Trophoblast cell (in vitro differentiated cells and primary cell): ENCODE measurements around the gene OR4E1.
A peak's percentile ranks its signal among the peaks of the same experiment; 100 is the strongest.

Experiments
- DNase-seq, 2 donors: peaks; one replicate each; pipeline ENCODE4 v3.0.0-alpha.2; 2016
- H2AFZ ChIP-seq: 2 replicates; pipeline ENCODE4 v1.6.1; 2013; ENCODE audit warnings: low read length, moderate library complexity, mild to moderate bottlenecking; ENCODE audit not compliant: insufficient read depth, poor library complexity
- H2AK5ac ChIP-seq: 2 replicates; pipeline ENCODE4 v1.6.1; 2013; ENCODE audit warnings: mild to moderate bottlenecking, low read length
- H2BK120ac ChIP-seq: 2 replicates; pipeline ENCODE4 v1.6.1; 2013; ENCODE audit warnings: low read length, mild to moderate bottlenecking, moderate library complexity; ENCODE audit not compliant: insufficient read depth, poor library complexity
- H2BK12ac ChIP-seq: 2 replicates; pipeline ENCODE4 v1.6.1; 2013; ENCODE audit warnings: mild to moderate bottlenecking, low read length, moderate library complexity
- H2BK5ac ChIP-seq: 2 replicates; pipeline ENCODE4 v1.6.1; 2013; ENCODE audit warnings: low read length, low read depth, moderate library complexity, mild to moderate bottlenecking; ENCODE audit not compliant: poor library complexity
- H3K14ac ChIP-seq: 2 replicates; pipeline ENCODE4 v1.6.1; 2013; ENCODE audit warnings: mild to moderate bottlenecking, low read length
- H3K18ac ChIP-seq: 2 replicates; pipeline ENCODE4 v1.6.1; 2013; ENCODE audit warnings: mild to moderate bottlenecking, low read length
- H3K23ac ChIP-seq: 2 replicates; pipeline ENCODE4 v1.6.1; 2013; ENCODE audit warnings: low read length
- H3K27ac ChIP-seq: 2 replicates; pipeline ENCODE4 v1.5.1; 2013; ENCODE audit warnings: low read depth, mild to moderate bottlenecking, inconsistent platforms, low read length, moderate library complexity
- H3K27me3 ChIP-seq: 2 replicates; pipeline ENCODE4 v1.6.1; 2013; ENCODE audit warnings: inconsistent platforms, mild to moderate bottlenecking, low read length, moderate library complexity; ENCODE audit not compliant: insufficient read depth
- H3K36me3 ChIP-seq, 2 experiments: 1 replicate in 1 of 2; 2 replicates in 1 of 2; pipeline ENCODE4 v1.6.1; 2013; ENCODE audit warnings: low read length in 2 of 2, mild to moderate bottlenecking in 2 of 2, moderate library complexity in 1 of 2; ENCODE audit not compliant: insufficient read depth in 2 of 2, control insufficient read depth in 1 of 2
- H3K4ac ChIP-seq: 2 replicates; pipeline ENCODE4 v1.6.1; 2013; ENCODE audit warnings: low read depth, mild to moderate bottlenecking, low read length, moderate library complexity
- H3K4me1 ChIP-seq, 2 experiments: 1 replicate in 1 of 2; 2 replicates in 1 of 2; pipeline ENCODE4 v1.6.1; 2013; ENCODE audit warnings: low read length in 2 of 2, mild to moderate bottlenecking in 2 of 2, moderate library complexity in 1 of 2; ENCODE audit not compliant: insufficient read depth in 2 of 2, control insufficient read depth in 1 of 2
- H3K4me2 ChIP-seq: 2 replicates; pipeline ENCODE4 v1.6.1; 2013; ENCODE audit warnings: inconsistent platforms, mild to moderate bottlenecking, low read length, moderate library complexity
- H3K4me3 ChIP-seq: 2 replicates; pipeline ENCODE4 v1.5.1; 2013; ENCODE audit warnings: mild to moderate bottlenecking, low read depth, low read length, inconsistent platforms
- H3K79me1 ChIP-seq: one replicate; pipeline ENCODE4 v1.6.1; 2013; ENCODE audit warnings: low read length
- H3K79me2 ChIP-seq: 2 replicates; pipeline ENCODE4 v1.6.1; 2013; ENCODE audit warnings: low read length, mild to moderate bottlenecking; ENCODE audit not compliant: control insufficient read depth, insufficient read depth, poor library complexity
- H3K9ac ChIP-seq: 2 replicates; pipeline ENCODE4 v1.6.1; 2013; ENCODE audit warnings: mild to moderate bottlenecking, low read length
- H3K9me3 ChIP-seq: 2 replicates; pipeline ENCODE4 v1.6.1; 2013; ENCODE audit warnings: low read depth, mild to moderate bottlenecking, control low read depth, inconsistent platforms, low read length; ENCODE audit not compliant: insufficient read depth
- H4K12ac ChIP-seq: 2 replicates; pipeline ENCODE4 v1.6.1; 2013; ENCODE audit warnings: low read depth, mild to moderate bottlenecking, low read length, moderate library complexity
- H4K8ac ChIP-seq: 2 replicates; pipeline ENCODE4 v1.6.1; 2013; ENCODE audit warnings: low read depth, mild to moderate bottlenecking, low read length, moderate library complexity
- H4K91ac ChIP-seq: one replicate; pipeline ENCODE4 v1.6.1; 2013; ENCODE audit warnings: low read depth, mild to moderate bottlenecking, low read length, moderate library complexity
- WGBS: extraction: QIAGEN DNeasy Blood & Tissue Kit; methylation state at CpG from one replicate; pipeline ENCODE4 v1.1.7; 2013; ENCODE audit warnings: missing lambda C conversion rate; ENCODE audit not compliant: insufficient read length, insufficient coverage; ENCODE audit errors: extremely low coverage; 5-methylcytosine and 5-hydroxymethylcytosine counted together

Gene OR4E1

DNA sequence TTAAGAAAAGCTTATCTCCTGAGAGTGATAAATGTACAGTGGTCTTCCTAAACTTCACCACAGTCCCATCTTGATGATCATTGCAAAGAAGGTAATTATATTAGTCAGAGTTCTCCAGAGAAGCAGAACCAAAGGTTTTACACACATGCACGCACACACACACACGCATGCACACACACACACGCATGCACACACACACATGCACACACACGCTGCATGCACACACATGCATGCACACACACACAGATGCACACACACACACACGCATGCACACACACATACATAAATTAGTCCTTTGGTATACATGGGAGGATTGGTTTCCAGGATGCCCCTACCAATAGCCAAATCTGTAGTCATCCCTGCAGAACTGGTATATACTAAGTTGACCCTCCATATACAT lies 19.4 kb downstream of the OR4E1 start:
- H2BK12ac ChIP-seq, result no peak overlapping the region
- H4K8ac ChIP-seq, result no peak overlapping the region
- no CpG with 5 or more reads among the region's 5 CpGs for WGBS
- H3K23ac ChIP-seq, result peak overlapping the region; percentile 82
- H3K79me2 ChIP-seq, result no peaks in the 10 kb centered on the region
- H3K36me3 ChIP-seq, result no peaks in the 10 kb centered on the region
- H4K91ac ChIP-seq, result no peak overlapping the region
- no peak overlapping the region for H3K9ac ChIP-seq
- no peak overlapping the region for H3K14ac ChIP-seq
- H2AFZ ChIP-seq, result no peak overlapping the region
- no peak overlapping the region for H3K4me2 ChIP-seq
- H3K4me3 ChIP-seq, result peak overlapping the region; percentile 47
- H3K79me1 ChIP-seq, result no peaks in the 10 kb centered on the region
- H2BK120ac ChIP-seq, result no peak overlapping the region
- H3K4ac ChIP-seq, result no peak overlapping the region
- H3K9me3 ChIP-seq, result no peaks in the 10 kb centered on the region
- no peak for DNase-seq
- H3K27me3 ChIP-seq, result no peaks in the 10 kb centered on the region
- H3K4me1 ChIP-seq, result no peaks in the 10 kb centered on the region
- no peak overlapping the region for H3K27ac ChIP-seq
- H4K12ac ChIP-seq, result no peak overlapping the region
- H2AK5ac ChIP-seq, result no peak overlapping the region
- H2BK5ac ChIP-seq, result no peak overlapping the region
- no peak overlapping the region for H3K18ac ChIP-seq

- Histone ChIP-seq H3K4me1 (no peaks in the 10 kb centered on the region), H3K4me2 (no peak within 1 kb of the TSS)
Observed at GRCh38 chr14:21653331-21653885, 20.2 kb downstream of the OR4E1 start, which contains the start of gene OR4E2. Gene OR4E2, plus strand, starts transcription at chr14:21653835. Its CDS starts 11,248 bp downstream, at chr14:21665083.

GRCh38 chr14:21652209-21652808 lies 21.3 kb downstream of the OR4E1 start:
- Histone ChIP-seq H3K79me1 (no peaks in the 10 kb centered on the region), H3K36me3 (no peaks in the 10 kb centered on the region), H3K14ac (no peak overlapping the region), H3K79me2 (no peaks in the 10 kb centered on the region), H2AFZ (no peak overlapping the region), H4K8ac (no peak overlapping the region), H3K4ac (no peak overlapping the region), H2BK5ac (no peak overlapping the region), H3K9ac (no peak overlapping the region), H2BK12ac (no peak overlapping the region), H3K23ac (no peak overlapping the region), H3K27ac (no peak overlapping the region), H4K91ac (no peak overlapping the region), H4K12ac (no peak overlapping the region), H3K9me3 (no peaks in the 10 kb centered on the region), H2AK5ac (no peak overlapping the region), H3K4me3 (no peak overlapping the region), H3K27me3 (no peaks in the 10 kb centered on the region), H3K4me1 (no peaks in the 10 kb centered on the region), H2BK120ac (no peak overlapping the region), H3K4me2 (no peak overlapping the region), H3K18ac (no peak overlapping the region)
- DNase-seq, result no peak
- no CpG with 5 or more reads among the region's 1 CpG for WGBS

More at GRCh38 chr14:21653331-21653885, 20.2 kb downstream of the OR4E1 start, which contains the start of gene OR4E2:
- H3K27me3 ChIP-seq, result no peaks in the 10 kb centered on the region
- H3K9ac ChIP-seq, result no peak within 1 kb of the TSS
- H2AFZ ChIP-seq, result no peak within 1 kb of the TSS
- peak within 1 kb of the TSS; percentile 82 for H3K23ac ChIP-seq
- H3K36me3 ChIP-seq, result no peaks in the 10 kb centered on the region
- H2BK5ac ChIP-seq, result no peak within 1 kb of the TSS
- DNase-seq, result no peak
- no peak within 1 kb of the TSS for H3K4ac ChIP-seq
- H3K14ac ChIP-seq, result no peak within 1 kb of the TSS
- no peak within 1 kb of the TSS for H3K27ac ChIP-seq
- H3K9me3 ChIP-seq, result no peaks in the 10 kb centered on the region
- no peaks in the 10 kb centered on the region for H3K79me2 ChIP-seq
- H2BK120ac ChIP-seq, result no peak within 1 kb of the TSS
- H4K8ac ChIP-seq, result no peak within 1 kb of the TSS
- no peak within 1 kb of the TSS for H4K12ac ChIP-seq
- no peaks in the 10 kb centered on the region for H3K79me1 ChIP-seq
- no peak within 1 kb of the TSS for H3K18ac ChIP-seq
- no CpG with 5 or more reads among the region's 2 CpGs for WGBS
- no peak within 1 kb of the TSS for H2AK5ac ChIP-seq
- H2BK12ac ChIP-seq, result no peak within 1 kb of the TSS
- H3K4me3 ChIP-seq, result peak within 1 kb of the TSS; percentile 47
- no peak within 1 kb of the TSS for H4K91ac ChIP-seq

DNA sequence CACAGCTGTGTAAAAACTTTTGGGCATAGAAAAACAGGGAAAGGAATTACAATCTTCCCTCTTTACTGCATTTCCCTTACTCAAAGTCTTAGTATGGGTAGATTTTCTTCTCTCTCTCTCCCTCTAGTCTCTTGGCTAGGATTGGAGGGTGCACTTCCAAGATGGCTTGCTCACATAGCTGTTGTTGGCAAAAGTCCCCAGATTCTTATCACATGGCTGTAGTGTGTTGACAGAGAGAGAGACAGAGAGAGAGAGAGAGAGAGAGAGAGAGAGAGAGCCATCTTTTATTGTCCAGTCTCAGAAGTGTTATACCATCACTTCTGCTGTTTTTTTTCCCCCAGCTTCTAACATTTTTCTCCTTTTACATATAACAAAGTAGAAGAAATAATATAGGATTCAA lies 26.2 kb downstream of the OR4E1 start:
- Histone ChIP-seq H4K8ac (no peak overlapping the region), H2AFZ (no peak overlapping the region), H2AK5ac (no peak overlapping the region), H3K79me2 (no peaks in the 10 kb centered on the region), H3K18ac (no peak overlapping the region), H3K14ac (no peak overlapping the region), H3K27ac (no peak overlapping the region), H2BK5ac (no peak overlapping the region), H3K4ac (no peak overlapping the region), H3K9me3 (no peaks in the 10 kb centered on the region), H3K9ac (no peak overlapping the region), H3K36me3 (no peaks in the 10 kb centered on the region), H3K23ac (no peak overlapping the region), H3K79me1 (no peaks in the 10 kb centered on the region), H3K4me2 (no peak overlapping the region), H2BK12ac (no peak overlapping the region), H3K4me3 (no peak overlapping the region), H2BK120ac (no peak overlapping the region), H3K4me1 (no peaks in the 10 kb centered on the region), H3K27me3 (no peaks in the 10 kb centered on the region), H4K91ac (no peak overlapping the region), H4K12ac (no peak overlapping the region)
- DNase-seq, result no peak
